ENCODE data around the gene SCYL1. TPM values are rescaled to one million over a fixed set of nuclear protein-coding genes. Genes with fewer than 3 reads are reported as not detected.

The SCYL1 gene
- total and polyA plus RNA-seq, 12 donors: 52.3 to 395 (median 148) TPM

GRCh38 chr11:65581928-65582327 is 57.0 kb downstream of the SCYL1 start:
- Histone ChIP-seq H3K27me3 (no peaks in the 10 kb centered on the region), H3K27ac (no peak overlapping the region), H3K4me1 (replicated peaks in 1 of 2) (peaks cover 3 to 28% of the 10 kb centered on the region in 2 donors), H3K36me3 (replicated peaks in 1 of 2) (peaks cover 0 to 27% of the 10 kb centered on the region in 2 donors), H3K9me3 (replicated peaks in 1 of 3) (no peaks in the 10 kb centered on the region), H3K4me3 (no peak overlapping the region)
- intact Hi-C loops (cut with DNase I): no loop called here
- TF ChIP-seq CTCF (IDR thresholded peaks at IDR 0.05) (no peak), POLR2A (IDR thresholded peaks at IDR 0.05) (no peak)
- WGBS, 4 donors: 81 to 89% (median 88%) methylated on average over 1 to 3 of the region's 3 CpGs
- DNase-seq: no peak

GRCh38 chr11:65583589-65583988 is 58.7 kb downstream of the SCYL1 start:
- DNase-seq: no peak
- H3K36me3 ChIP-seq (replicated peaks in 1 of 2): peaks cover 0 to 27% of the 10 kb centered on the region in 2 donors
- peaks cover 0 to 34% of the 10 kb centered on the region in 2 donors for H3K4me1 ChIP-seq (replicated peaks in 1 of 2)
- H3K27ac ChIP-seq: no peak overlapping the region
- H3K27me3 ChIP-seq: no peaks in the 10 kb centered on the region
- no peaks in the 10 kb centered on the region for H3K9me3 ChIP-seq (replicated peaks in 1 of 3)
- 86 to 94% (median 90%) methylated on average over 8 to 10 of the region's 10 CpGs for WGBS, 4 donors
- no peak overlapping the region for H3K4me3 ChIP-seq
- intact Hi-C loops (cut with DNase I): no loop called here
- TF ChIP-seq CTCF (IDR thresholded peaks at IDR 0.05) (no peak), POLR2A (IDR thresholded peaks at IDR 0.05) (no peak)

- Histone ChIP-seq H3K27me3 (no peaks in the 10 kb centered on the region), H3K36me3 (replicated peaks in 1 of 2) (peaks cover 0 to 27% of the 10 kb centered on the region in 2 donors), H3K27ac (no peak overlapping the region), H3K4me1 (replicated peaks in 1 of 2) (peaks cover 0 to 35% of the 10 kb centered on the region in 2 donors), H3K4me3 (no peak overlapping the region), H3K9me3 (replicated peaks in 1 of 3) (no peaks in the 10 kb centered on the region)
- peak in 1 of 7 donors; percentile 71 for DNase-seq
- TF ChIP-seq CTCF (IDR thresholded peaks at IDR 0.05): no peak
- TF ChIP-seq POLR2A (IDR thresholded peaks at IDR 0.05): no peak
- intact Hi-C loops (cut with DNase I): no loop called here
- 82 to 88% (median 84%) methylated on average over 5 to 8 of the region's 8 CpGs for WGBS, 4 donors
Measured at GRCh38 chr11:65584106-65584505, 59.2 kb downstream of the SCYL1 start.

- peaks cover 0 to 35% of the 10 kb centered on the region in 2 donors for H3K4me1 ChIP-seq (replicated peaks in 1 of 2)
- H3K4me3 ChIP-seq: no peak overlapping the region
- peak in 1 of 7 donors; percentile 76 for DNase-seq
- TF ChIP-seq POLR2A (IDR thresholded peaks at IDR 0.05): no peak
- no peak for TF ChIP-seq CTCF (IDR thresholded peaks at IDR 0.05)
- no peak overlapping the region for H3K27ac ChIP-seq
- H3K27me3 ChIP-seq: no peaks in the 10 kb centered on the region
- no peaks in the 10 kb centered on the region for H3K9me3 ChIP-seq (replicated peaks in 1 of 3)
- intact Hi-C loops (cut with DNase I): no loop called here
- WGBS, 4 donors: 41 to 55% (median 44%) methylated on average over 16 to 46 of the region's 46 CpGs
- H3K36me3 ChIP-seq (replicated peaks in 1 of 2): peaks cover 0 to 23% of the 10 kb centered on the region in 2 donors
Measured at GRCh38 chr11:65584723-65585171, 59.9 kb downstream of the SCYL1 start.
